ENCODE results near the gene VAV1. TPM values are rescaled to one million over a fixed set of nuclear protein-coding genes. Genes with fewer than 3 reads are reported as not detected.

VAV1 gene
- total and polyA plus RNA-seq, 2 of the 8 experiments (the other 6 are each of a cell fraction or from before 2014, with no cell fraction given), result 0.21 to 0.22 TPM

DNA sequence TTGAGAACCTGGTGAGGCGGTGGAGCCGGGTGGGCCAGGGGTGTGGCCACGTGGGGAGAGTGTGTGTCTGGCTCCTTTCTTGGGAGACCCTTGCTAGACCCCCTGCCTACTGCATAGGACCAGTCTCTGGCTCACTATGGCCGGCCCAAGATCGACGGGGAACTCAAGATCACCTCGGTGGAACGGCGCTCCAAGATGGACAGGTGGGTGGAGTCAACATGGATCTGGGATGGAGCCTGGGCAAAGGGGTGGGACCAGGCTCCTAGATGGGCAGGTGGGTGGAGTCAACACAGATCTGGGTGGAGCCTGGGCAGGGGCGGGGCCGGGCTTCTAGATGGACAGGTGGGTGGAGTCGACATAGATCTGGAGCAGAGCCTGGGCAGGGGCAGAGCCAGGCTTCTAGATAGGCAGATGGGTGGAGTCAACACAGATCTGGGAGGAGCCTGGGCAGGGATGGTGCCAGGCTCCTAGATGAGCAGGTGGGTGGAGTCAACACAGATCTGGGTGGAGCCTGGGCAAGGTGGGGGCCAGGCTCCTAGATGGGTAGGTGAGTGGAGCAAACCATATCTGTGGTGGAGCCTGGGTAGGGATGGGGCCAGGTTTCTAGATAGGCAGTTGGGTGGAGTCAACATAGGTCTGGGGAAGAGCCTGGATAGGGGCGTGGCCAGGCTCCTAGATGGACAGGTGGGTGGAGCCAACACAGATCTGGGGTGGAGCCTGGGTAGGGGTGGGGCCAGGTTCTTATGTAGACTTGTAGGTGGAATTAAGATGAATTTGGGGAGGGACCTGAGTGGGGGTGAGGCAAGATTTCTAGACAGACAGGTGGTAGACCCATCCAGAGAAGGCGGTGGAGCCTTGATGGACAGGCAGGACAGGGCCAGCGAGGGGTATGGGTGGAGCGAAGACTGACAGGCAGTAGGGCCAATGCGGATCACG lies 56.5 kb downstream of the VAV1 start:
- Histone ChIP-seq H4K20me1 (replicated peaks in 1 of 2; ENCODE audit: control insufficient read depth in 1 of 2, insufficient read depth in 2 of 2, low read length in 2 of 2) (no peaks in the 10 kb centered on the region), H3K27me3 (replicated peaks in 1 of 4; ENCODE audit: control insufficient read depth in 3 of 4, extremely low read depth in 1 of 4, insufficient read depth in 3 of 4, low read length in 3 of 4) (no peaks in the 10 kb centered on the region), H3K4me2 (ENCODE audit: insufficient read depth in 1 of 2, low read depth in 2 of 2, low read length in 2 of 2) (peak overlapping the region in 1 of 2 experiments; percentile 15; a peak in 1 of 4 replicates), H2AK5ac (ENCODE audit: low read depth, low read length) (no peak overlapping the region), H4K5ac (ENCODE audit: insufficient read length, low read depth, low read length) (no peak overlapping the region), H3K27ac (ENCODE audit: low read depth, low read length) (no peak overlapping the region), H4K91ac (replicated peaks; ENCODE audit: insufficient read length, low read length) (no peak overlapping the region), H3K9me3 (ENCODE audit: insufficient read depth in 2 of 2, low read depth in 1 of 2, low read length in 1 of 2) (peaks cover 33 to 82% of the 10 kb centered on the region in 2 experiments), H2BK20ac (ENCODE audit: low read length) (no peak overlapping the region), H2BK15ac (ENCODE audit: low read length) (no peak overlapping the region), H3K56ac (replicated peaks; ENCODE audit: insufficient read length, low read depth, low read length) (no peak overlapping the region), H3K23ac (ENCODE audit: insufficient read length) (no peak overlapping the region), H3K23me2 (ENCODE audit: low read depth, low read length) (no peaks in the 10 kb centered on the region), H3K18ac (ENCODE audit: extremely low read depth, low read length) (peak overlapping the region; percentile 19; the same call in 1 of the 2 replicates), H3K4ac (replicated peaks; ENCODE audit: insufficient read length, low read depth, low read length) (no peak overlapping the region), H3K9ac (replicated peaks in 1 of 4; ENCODE audit: extremely low read depth in 1 of 4, low read depth in 3 of 4, low read length in 3 of 4) (no peak overlapping the region; a peak in 1 of 7 replicates), H2BK12ac (ENCODE audit: low read depth, low read length) (no peak overlapping the region), H3K4me1 (replicated peaks in 1 of 4; ENCODE audit: control insufficient read depth in 3 of 4, insufficient read depth in 4 of 4, low read length in 3 of 4) (peaks cover 0 to 7% (median 0%) of the 10 kb centered on the region in 4 experiments; a peak in 1 of 7 replicates), H3K36me3 (ENCODE audit: control insufficient read depth in 2 of 4, insufficient read depth in 4 of 4, low read length in 3 of 4) (no peaks in the 10 kb centered on the region), H2BK5ac (ENCODE audit: low read depth, low read length) (no peak overlapping the region), H2AFZ (ENCODE audit: low read length) (no peak overlapping the region), H3K79me1 (ENCODE audit: low read depth, low read length) (no peaks in the 10 kb centered on the region), H2BK120ac (replicated peaks; ENCODE audit: low read depth, low read length) (no peak overlapping the region), H3K14ac (ENCODE audit: insufficient read length) (no peak overlapping the region), H4K8ac (ENCODE audit: extremely low read depth, insufficient read depth, low read length) (peak overlapping the region; percentile 62; the same call in 1 of the 2 replicates), H3K4me3 (ENCODE audit: extremely low read depth in 1 of 4, insufficient read depth in 2 of 4, low read depth in 3 of 4, low read length in 4 of 4) (peak overlapping the region in 1 of 4 experiments; percentile 10; a peak in 1 of 8 replicates), H3K79me2 (ENCODE audit: control insufficient read depth in 1 of 2, insufficient read depth in 2 of 2, low read length in 2 of 2) (no peaks in the 10 kb centered on the region)
- CTCF ChIA-PET (ENCODE audit: partially characterized antibody), result no interaction called here
- WGBS, 2 experiments (ENCODE audit: extremely low coverage in 1 of 2, insufficient coverage in 1 of 2, insufficient read length in 1 of 2, insufficient replicate concordance in 2 of 2, low coverage in 1 of 2, low lambda C conversion rate in 2 of 2, missing lambda C conversion rate in 1 of 2), result 79% methylated on average over 18 of the region's 18 CpGs; no CpG with 5 or more reads in 1 of the 2 experiments
- DNase-seq (ENCODE audit: low read depth in 1 of 2, low spot score in 2 of 2) (no peak), FAIRE-seq (no peak)
- POLR2A ChIA-PET (ENCODE audit: partially characterized antibody), result no interaction called here
- TF ChIP-seq EGR1 (IDR thresholded peaks at IDR 0.05; ENCODE audit: borderline replicate concordance, low read depth, low read length) (no peak), HDAC6 (IDR thresholded peaks at IDR 0.05; ENCODE audit: low read depth, low read length) (no peak), POU5F1 (IDR thresholded peaks at IDR 0.05; ENCODE audit: low read depth, low read length) (no peak), SIRT6 (IDR thresholded peaks at IDR 0.05; ENCODE audit: low read length) (no peak)
- TF ChIP-seq, protein P1, sequence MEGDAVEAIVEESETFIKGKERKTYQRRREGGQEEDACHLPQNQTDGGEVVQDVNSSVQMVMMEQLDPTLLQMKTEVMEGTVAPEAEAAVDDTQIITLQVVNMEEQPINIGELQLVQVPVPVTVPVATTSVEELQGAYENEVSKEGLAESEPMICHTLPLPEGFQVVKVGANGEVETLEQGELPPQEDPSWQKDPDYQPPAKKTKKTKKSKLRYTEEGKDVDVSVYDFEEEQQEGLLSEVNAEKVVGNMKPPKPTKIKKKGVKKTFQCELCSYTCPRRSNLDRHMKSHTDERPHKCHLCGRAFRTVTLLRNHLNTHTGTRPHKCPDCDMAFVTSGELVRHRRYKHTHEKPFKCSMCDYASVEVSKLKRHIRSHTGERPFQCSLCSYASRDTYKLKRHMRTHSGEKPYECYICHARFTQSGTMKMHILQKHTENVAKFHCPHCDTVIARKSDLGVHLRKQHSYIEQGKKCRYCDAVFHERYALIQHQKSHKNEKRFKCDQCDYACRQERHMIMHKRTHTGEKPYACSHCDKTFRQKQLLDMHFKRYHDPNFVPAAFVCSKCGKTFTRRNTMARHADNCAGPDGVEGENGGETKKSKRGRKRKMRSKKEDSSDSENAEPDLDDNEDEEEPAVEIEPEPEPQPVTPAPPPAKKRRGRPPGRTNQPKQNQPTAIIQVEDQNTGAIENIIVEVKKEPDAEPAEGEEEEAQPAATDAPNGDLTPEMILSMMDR (IDR thresholded peaks at IDR 0.05; ENCODE audit: control extremely low read depth in 1 of 3, insufficient read depth in 1 of 3, low read depth in 1 of 3, low read length in 3 of 3), result no peak

All from H1 (cell line).